ENCODE results near the gene DYNLRB1. TPM values are rescaled to one million over a fixed set of nuclear protein-coding genes. Genes with fewer than 3 reads are reported as not detected.
A peak's percentile ranks its signal among the peaks of the same experiment; 100 is the strongest.
"Not testable (repeated sequence)": the region's sequence is repeated elsewhere in the genome, so short reads cannot be mapped to it uniquely, and the experiment has no call there.

DYNLRB1 gene
- total and polyA plus RNA-seq, 4 donors = 81.4 to 331 (median 231) TPM

DNA sequence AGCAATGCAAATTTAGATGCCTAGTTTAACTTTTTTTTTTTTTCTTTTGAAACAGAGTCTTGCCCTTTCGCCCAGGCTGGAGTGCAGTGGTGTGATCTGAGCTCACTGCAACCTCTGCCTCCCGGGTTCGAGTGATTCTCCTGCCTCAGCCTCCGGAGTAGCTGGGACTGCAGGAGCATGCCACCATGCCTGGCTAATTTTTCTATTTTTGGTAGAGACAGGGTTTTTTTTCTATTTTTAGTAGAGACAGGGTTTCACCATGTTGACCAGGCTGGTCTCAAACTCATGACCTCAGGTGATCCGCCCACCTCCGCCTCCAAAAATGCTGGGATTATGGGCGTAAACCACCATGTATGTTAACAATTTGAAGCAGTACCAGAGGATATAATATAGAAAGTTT is 2.6 kb downstream of the DYNLRB1 start:
- not testable (repeated sequence) for H3K27ac ChIP-seq (ENCODE audit: low read depth, low read length); H3K4me3 ChIP-seq (ENCODE audit: low read depth, low read length); DNase-seq (ENCODE audit: low read depth in 4 of 6, low spot score in 6 of 6); H3K27me3 ChIP-seq (ENCODE audit: control insufficient read depth, insufficient read depth, low read length); H3K9me3 ChIP-seq (ENCODE audit: control insufficient read depth, insufficient read depth, low read length)
- Histone ChIP-seq H3K4me1 (ENCODE audit: control insufficient read depth, insufficient read depth, low read length) (peaks cover 26% of the 10 kb centered on the region), H3K36me3 (ENCODE audit: control insufficient read depth, insufficient read depth, low read length) (peaks cover 20% of the 10 kb centered on the region)
- WGBS (ENCODE audit: insufficient coverage) = 97% methylated on average over 4 of the region's 7 CpGs

DNA sequence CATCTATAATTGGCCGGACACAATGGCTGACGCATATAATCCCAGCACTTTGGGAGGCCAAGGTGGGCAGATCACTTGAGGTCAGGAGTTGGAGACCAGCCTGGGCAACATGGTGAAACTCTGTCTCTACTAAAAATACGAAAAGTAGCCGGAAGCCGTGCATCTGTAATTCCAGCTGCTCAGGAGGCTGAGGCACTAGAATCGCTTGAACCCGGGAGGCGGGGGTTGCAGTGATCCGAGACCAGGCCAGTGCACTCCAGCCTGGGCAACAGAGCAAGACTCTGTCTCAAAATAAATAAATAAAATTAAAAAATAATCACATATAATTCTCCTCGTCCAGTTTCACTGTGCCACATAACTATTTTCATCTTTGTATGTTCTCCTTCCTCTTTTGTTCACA is 3.6 kb downstream of the DYNLRB1 start:
- not testable (repeated sequence) for H3K9me3 ChIP-seq (ENCODE audit: control insufficient read depth, insufficient read depth, low read length); H3K27me3 ChIP-seq (ENCODE audit: control insufficient read depth, insufficient read depth, low read length); H3K27ac ChIP-seq (ENCODE audit: low read depth, low read length); H3K4me3 ChIP-seq (ENCODE audit: low read depth, low read length); DNase-seq (ENCODE audit: low read depth in 4 of 6, low spot score in 6 of 6)
- peaks cover 30% of the 10 kb centered on the region for H3K4me1 ChIP-seq (ENCODE audit: control insufficient read depth, insufficient read depth, low read length)
- WGBS (ENCODE audit: insufficient coverage) = 91% methylated on average over 4 of the region's 10 CpGs
- peaks cover 16% of the 10 kb centered on the region for H3K36me3 ChIP-seq (ENCODE audit: control insufficient read depth, insufficient read depth, low read length)

DNA sequence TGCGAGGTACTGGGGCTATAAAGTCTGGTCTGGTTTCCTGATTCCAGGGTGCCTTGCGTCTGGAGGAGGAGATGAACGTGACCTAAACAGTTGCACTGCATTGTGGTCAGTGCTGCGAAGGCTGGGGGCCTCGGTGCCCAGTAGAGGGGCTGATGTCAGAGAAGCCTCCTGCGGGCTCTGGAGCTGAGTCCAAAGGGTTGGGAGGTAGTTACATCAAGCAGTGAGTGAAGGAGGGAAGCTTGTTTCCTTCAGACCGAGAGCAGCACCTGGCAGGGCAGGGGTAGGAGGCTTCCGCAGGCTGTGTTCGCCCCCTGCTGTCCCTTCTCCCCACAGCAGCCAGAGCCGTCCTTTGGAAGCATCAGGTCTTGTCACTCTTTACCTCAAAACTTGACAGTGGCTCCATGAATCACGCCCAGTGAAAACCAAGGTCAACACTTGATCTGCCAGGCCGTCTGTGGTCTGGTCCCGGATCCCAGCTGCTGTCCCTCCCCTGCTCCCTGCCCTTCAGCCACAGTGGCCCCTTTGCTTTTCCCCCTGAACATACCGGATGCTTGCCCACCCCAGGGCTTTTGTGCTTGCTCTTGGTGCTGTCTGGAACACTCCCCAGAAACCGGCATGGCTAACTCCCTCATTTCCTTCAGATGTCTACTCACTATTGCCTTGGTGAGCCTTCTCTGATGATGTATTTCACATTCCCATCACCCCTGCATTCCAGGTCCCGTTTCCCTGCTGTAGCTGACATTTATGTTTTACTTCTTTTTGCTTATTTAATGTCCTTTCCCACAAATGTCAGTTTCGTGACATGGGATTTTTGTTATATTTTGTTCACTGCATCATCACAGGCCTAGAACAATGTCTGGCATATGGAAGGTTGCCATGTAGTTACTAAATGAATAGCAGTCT is 7.0 kb downstream of the DYNLRB1 start:
- Histone ChIP-seq H3K4me1 (ENCODE audit: control insufficient read depth, insufficient read depth, low read length) (peaks cover 31% of the 10 kb centered on the region), H3K27me3 (ENCODE audit: control insufficient read depth, insufficient read depth, low read length) (no peaks in the 10 kb centered on the region), H3K4me3 (ENCODE audit: low read depth, low read length) (no peak overlapping the region), H3K36me3 (ENCODE audit: control insufficient read depth, insufficient read depth, low read length) (peaks cover 41% of the 10 kb centered on the region), H3K27ac (ENCODE audit: low read depth, low read length) (peak overlapping the region; percentile 78), H3K9me3 (ENCODE audit: control insufficient read depth, insufficient read depth, low read length) (no peaks in the 10 kb centered on the region)
- 48% methylated on average over 14 of the region's 17 CpGs for WGBS (ENCODE audit: insufficient coverage)
- DNase-seq (ENCODE audit: low read depth in 4 of 6, low spot score in 6 of 6) = peak in 1 of 6 donors; percentile 27

DNA sequence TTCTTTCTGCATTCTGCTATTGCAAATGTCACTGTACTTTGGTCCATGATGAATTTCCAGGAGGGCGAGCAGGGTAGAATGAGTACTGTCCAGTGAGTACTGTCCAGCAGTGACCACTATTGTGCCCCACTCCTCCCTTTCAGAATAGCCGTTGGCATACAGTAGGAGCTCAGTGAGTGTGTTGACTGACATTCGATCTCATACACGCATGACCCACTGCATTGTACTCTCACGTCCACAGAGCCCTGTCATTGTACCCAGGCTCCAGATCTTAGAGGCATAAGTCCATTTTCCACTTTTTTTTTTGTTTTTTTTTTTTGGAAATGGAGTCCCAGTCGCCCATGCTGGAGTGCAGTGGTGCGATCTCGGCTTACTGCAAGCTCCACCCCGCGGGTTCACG is 8.2 kb downstream of the DYNLRB1 start:
- Histone ChIP-seq H3K4me3 (ENCODE audit: low read depth, low read length) (no peak overlapping the region), H3K9me3 (ENCODE audit: control insufficient read depth, insufficient read depth, low read length) (no peaks in the 10 kb centered on the region), H3K36me3 (ENCODE audit: control insufficient read depth, insufficient read depth, low read length) (peaks cover 53% of the 10 kb centered on the region), H3K27me3 (ENCODE audit: control insufficient read depth, insufficient read depth, low read length) (no peaks in the 10 kb centered on the region), H3K4me1 (ENCODE audit: control insufficient read depth, insufficient read depth, low read length) (peaks cover 35% of the 10 kb centered on the region), H3K27ac (ENCODE audit: low read depth, low read length) (peak overlapping the region; percentile 78)
- no peak for DNase-seq (ENCODE audit: low read depth in 4 of 6, low spot score in 6 of 6)
- WGBS (ENCODE audit: insufficient coverage) = 91% methylated on average over 10 of the region's 11 CpGs

DNA sequence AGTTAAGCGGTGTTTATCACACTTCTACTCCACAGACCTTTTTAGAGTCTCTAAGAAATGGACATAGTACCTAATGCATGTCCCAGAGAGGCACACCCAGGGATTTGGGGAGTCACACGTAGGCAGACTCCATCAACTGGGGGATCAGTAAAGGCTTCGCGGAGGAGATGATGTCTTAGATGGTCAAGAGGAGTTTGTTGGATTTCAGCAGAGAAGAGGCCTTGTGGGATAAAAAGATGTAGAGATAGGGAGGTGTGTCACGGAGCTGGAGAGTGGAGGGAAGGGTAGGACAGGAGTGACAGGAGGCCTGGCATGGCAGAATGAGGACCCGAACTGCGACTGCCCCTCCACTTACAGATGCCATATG is 9.1 kb downstream of the DYNLRB1 start:
- peak overlapping the region; percentile 91 for H3K27ac ChIP-seq (ENCODE audit: low read depth, low read length)
- H3K36me3 ChIP-seq (ENCODE audit: control insufficient read depth, insufficient read depth, low read length) = peaks cover 57% of the 10 kb centered on the region
- no peak overlapping the region for H3K4me3 ChIP-seq (ENCODE audit: low read depth, low read length)
- no peak for DNase-seq (ENCODE audit: low read depth in 4 of 6, low spot score in 6 of 6)
- H3K27me3 ChIP-seq (ENCODE audit: control insufficient read depth, insufficient read depth, low read length) = no peaks in the 10 kb centered on the region
- H3K9me3 ChIP-seq (ENCODE audit: control insufficient read depth, insufficient read depth, low read length) = no peaks in the 10 kb centered on the region
- H3K4me1 ChIP-seq (ENCODE audit: control insufficient read depth, insufficient read depth, low read length) = peaks cover 41% of the 10 kb centered on the region
- WGBS (ENCODE audit: insufficient coverage) = 85% methylated on average over 6 of the region's 7 CpGs

DNA sequence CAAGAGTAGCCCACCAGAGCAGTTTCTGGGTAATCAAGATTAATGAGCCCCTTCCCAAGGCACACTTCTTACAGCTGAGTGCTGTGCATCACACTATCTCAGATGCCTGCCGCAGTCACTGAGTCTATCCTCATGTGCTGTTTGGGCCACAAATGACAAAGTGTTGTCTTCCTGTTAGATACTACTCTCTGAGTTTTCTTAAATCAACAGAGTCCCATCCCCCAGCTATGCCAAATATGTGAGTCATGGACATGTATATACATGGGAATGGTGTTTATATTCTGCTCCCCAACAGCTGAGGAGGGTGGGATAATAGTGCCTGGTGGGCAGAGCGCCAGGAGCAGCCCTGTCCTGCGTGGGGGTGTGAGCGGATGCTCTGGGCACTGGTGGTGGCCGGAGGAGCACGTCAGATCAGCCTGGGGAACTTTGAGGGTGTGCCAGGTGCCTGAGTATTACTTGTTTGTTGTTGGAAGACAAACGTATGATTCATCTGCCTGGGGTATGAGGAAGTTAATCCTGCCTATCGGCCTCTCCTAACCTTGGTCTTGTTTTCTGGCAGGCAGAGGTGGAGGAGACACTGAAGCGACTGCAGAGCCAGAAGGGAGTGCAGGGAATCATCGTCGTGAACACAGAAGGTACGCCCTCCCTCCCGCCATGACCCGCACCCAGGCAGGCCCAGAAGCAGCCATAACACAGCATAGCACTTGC is 9.6 kb downstream of the DYNLRB1 start:
- peak in 1 of 6 donors; percentile 6 for DNase-seq (ENCODE audit: low read depth in 4 of 6, low spot score in 6 of 6)
- H3K27ac ChIP-seq (ENCODE audit: low read depth, low read length) = peak overlapping the region; percentile 91
- H3K4me1 ChIP-seq (ENCODE audit: control insufficient read depth, insufficient read depth, low read length) = peaks cover 41% of the 10 kb centered on the region
- H3K27me3 ChIP-seq (ENCODE audit: control insufficient read depth, insufficient read depth, low read length) = no peaks in the 10 kb centered on the region
- peaks cover 59% of the 10 kb centered on the region for H3K36me3 ChIP-seq (ENCODE audit: control insufficient read depth, insufficient read depth, low read length)
- H3K9me3 ChIP-seq (ENCODE audit: control insufficient read depth, insufficient read depth, low read length) = no peaks in the 10 kb centered on the region
- WGBS (ENCODE audit: insufficient coverage) = 57% methylated on average over 11 of the region's 14 CpGs
- no peak overlapping the region for H3K4me3 ChIP-seq (ENCODE audit: low read depth, low read length)

DNA sequence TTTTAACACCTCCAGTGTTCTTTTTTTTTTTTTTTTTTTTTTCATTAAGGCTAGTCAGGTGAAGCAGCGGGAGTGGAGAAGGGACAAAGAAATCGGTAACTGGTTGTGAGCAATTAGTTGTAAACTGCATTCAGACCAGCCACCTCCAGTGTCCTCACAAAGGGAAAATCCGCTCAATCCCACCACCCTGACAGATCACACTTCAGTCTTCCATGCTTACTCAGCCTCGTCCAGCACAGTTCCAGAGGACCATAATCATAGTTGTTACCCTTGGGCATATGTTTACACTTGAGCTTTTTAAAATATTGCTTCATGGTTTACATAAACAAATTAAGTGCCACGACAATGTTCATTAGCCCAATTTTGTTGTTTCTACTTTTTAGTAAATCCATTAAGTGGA is 10.2 kb downstream of the DYNLRB1 start:
- H3K27ac ChIP-seq (ENCODE audit: low read depth, low read length) = peak overlapping the region; percentile 91
- no peak overlapping the region for H3K4me3 ChIP-seq (ENCODE audit: low read depth, low read length)
- DNase-seq (ENCODE audit: low read depth in 4 of 6, low spot score in 6 of 6) = no peak
- no peaks in the 10 kb centered on the region for H3K9me3 ChIP-seq (ENCODE audit: control insufficient read depth, insufficient read depth, low read length)
- H3K4me1 ChIP-seq (ENCODE audit: control insufficient read depth, insufficient read depth, low read length) = peaks cover 41% of the 10 kb centered on the region
- no peaks in the 10 kb centered on the region for H3K27me3 ChIP-seq (ENCODE audit: control insufficient read depth, insufficient read depth, low read length)
- 100% methylated on average over 1 of the region's 5 CpGs for WGBS (ENCODE audit: insufficient coverage)
- H3K36me3 ChIP-seq (ENCODE audit: control insufficient read depth, insufficient read depth, low read length) = peaks cover 61% of the 10 kb centered on the region

DNA sequence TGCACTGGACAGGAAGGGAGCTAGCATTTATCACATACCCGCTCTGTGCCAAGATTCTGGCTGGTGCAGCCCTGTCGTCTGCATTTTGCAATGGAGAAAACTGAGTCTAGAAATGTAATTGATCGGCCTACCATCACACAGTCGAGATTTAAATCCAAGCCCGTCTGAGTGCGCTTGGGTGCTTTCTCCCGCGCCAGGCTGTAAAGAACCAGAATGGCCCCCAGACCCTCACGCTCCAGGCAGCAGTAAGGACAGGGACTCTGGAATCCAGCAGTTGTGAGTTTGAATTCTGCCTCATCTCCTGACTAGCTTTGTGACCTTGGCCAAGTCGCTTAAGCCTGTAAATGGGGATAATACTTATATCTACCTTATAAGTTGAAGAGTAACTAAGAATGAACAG is 10.8 kb downstream of the DYNLRB1 start:
- no peak for DNase-seq (ENCODE audit: low read depth in 4 of 6, low spot score in 6 of 6)
- no peak overlapping the region for H3K4me3 ChIP-seq (ENCODE audit: low read depth, low read length)
- peaks cover 61% of the 10 kb centered on the region for H3K36me3 ChIP-seq (ENCODE audit: control insufficient read depth, insufficient read depth, low read length)
- peaks cover 45% of the 10 kb centered on the region for H3K4me1 ChIP-seq (ENCODE audit: control insufficient read depth, insufficient read depth, low read length)
- H3K9me3 ChIP-seq (ENCODE audit: control insufficient read depth, insufficient read depth, low read length) = no peaks in the 10 kb centered on the region
- no peaks in the 10 kb centered on the region for H3K27me3 ChIP-seq (ENCODE audit: control insufficient read depth, insufficient read depth, low read length)
- 99% methylated on average over 9 of the region's 10 CpGs for WGBS (ENCODE audit: insufficient coverage)
- H3K27ac ChIP-seq (ENCODE audit: low read depth, low read length) = no peak overlapping the region

DNA sequence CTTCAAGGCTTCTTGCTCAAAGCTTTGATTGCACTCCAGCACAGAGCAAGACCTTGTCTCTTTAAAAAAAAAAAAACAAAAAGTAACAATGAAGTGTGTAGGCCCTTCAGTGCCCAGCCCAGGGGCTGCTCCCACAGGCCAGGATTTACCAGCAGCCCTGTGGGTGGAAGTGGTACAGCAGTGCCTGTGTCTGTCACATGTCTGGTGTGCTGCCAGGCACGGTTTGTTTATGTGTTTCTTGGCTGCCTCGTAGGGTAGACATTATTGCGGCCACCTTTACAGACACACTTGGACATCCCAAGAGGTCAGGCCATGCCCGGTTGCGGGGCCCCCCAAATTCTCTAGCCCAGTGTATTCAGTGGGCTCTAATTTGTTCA is 12.7 kb downstream of the DYNLRB1 start:
- H3K4me1 ChIP-seq (ENCODE audit: control insufficient read depth, insufficient read depth, low read length) = peaks cover 39% of the 10 kb centered on the region
- no peak for DNase-seq (ENCODE audit: low read depth in 4 of 6, low spot score in 6 of 6)
- peaks cover 72% of the 10 kb centered on the region for H3K36me3 ChIP-seq (ENCODE audit: control insufficient read depth, insufficient read depth, low read length)
- H3K9me3 ChIP-seq (ENCODE audit: control insufficient read depth, insufficient read depth, low read length) = no peaks in the 10 kb centered on the region
- WGBS (ENCODE audit: insufficient coverage) = 100% methylated on average over 2 of the region's 5 CpGs
- no peak overlapping the region for H3K27ac ChIP-seq (ENCODE audit: low read depth, low read length)
- H3K27me3 ChIP-seq (ENCODE audit: control insufficient read depth, insufficient read depth, low read length) = no peaks in the 10 kb centered on the region
- H3K4me3 ChIP-seq (ENCODE audit: low read depth, low read length) = no peak overlapping the region

Measured in spinal cord (tissue), 10 donors.